Endodermal cell (in vitro differentiated cells): ENCODE measurements around the gene PAX9. TPM values are rescaled to one million over a fixed set of nuclear protein-coding genes. Genes with fewer than 3 reads are reported as not detected.
A peak's percentile ranks its signal among the peaks of the same experiment; 100 is the strongest.

Experiments
- DNase-seq: peaks from one replicate; pipeline ENCODE4 v3.0.0-alpha.2; 2017
- H3K27ac ChIP-seq: 2 replicates; pipeline ENCODE4 v1.5.1; 2013; ENCODE audit warnings: mild to moderate bottlenecking, low read depth, low read length, moderate library complexity
- H3K27me3 ChIP-seq: 2 replicates; pipeline ENCODE4 v1.6.1; 2013; ENCODE audit warnings: mild to moderate bottlenecking, low read length, moderate library complexity; ENCODE audit not compliant: insufficient read depth, control insufficient read depth, poor library complexity, severe bottlenecking
- H3K36me3 ChIP-seq: 2 replicates; pipeline ENCODE4 v1.7.0; 2013; ENCODE audit warnings: mild to moderate bottlenecking, low read length, moderate library complexity; ENCODE audit not compliant: control insufficient read depth, insufficient read depth
- H3K4me1 ChIP-seq: one replicate; pipeline ENCODE4 v1.7.0; 2013; ENCODE audit warnings: low read length; ENCODE audit not compliant: control insufficient read depth, insufficient read depth
- H3K4me3 ChIP-seq: 2 replicates; pipeline ENCODE4 v1.5.1; 2013; ENCODE audit warnings: mild to moderate bottlenecking, low read length, moderate library complexity
- H3K9ac ChIP-seq: 2 replicates; pipeline ENCODE4 v1.6.1; 2013; ENCODE audit warnings: mild to moderate bottlenecking, low read length, moderate library complexity; ENCODE audit not compliant: poor library complexity, severe bottlenecking; ENCODE audit errors: extremely low read depth
- H3K9me3 ChIP-seq: 2 replicates; pipeline ENCODE4 v1.6.1; 2013; ENCODE audit warnings: mild to moderate bottlenecking, low read length, moderate library complexity; ENCODE audit not compliant: control insufficient read depth
- H3K27ac Mint-ChIP-seq: 2 replicates; pipeline ENCODE4 v1.8.0; 2020; ENCODE audit warnings: mixed read lengths
- H3K27me3 Mint-ChIP-seq: 2 replicates; pipeline ENCODE4 v1.8.0; 2021; ENCODE audit warnings: mild to moderate bottlenecking, mixed read lengths; ENCODE audit not compliant: insufficient read depth
- H3K36me3 Mint-ChIP-seq: 2 replicates; pipeline ENCODE4 v1.8.0; 2020; ENCODE audit warnings: low read depth, mixed read lengths
- H3K4me1 Mint-ChIP-seq: 2 replicates; pipeline ENCODE4 v1.8.0; 2020; ENCODE audit warnings: mixed read lengths
- H3K4me3 Mint-ChIP-seq: 2 replicates; pipeline ENCODE4 v1.8.0; 2020; ENCODE audit warnings: mild to moderate bottlenecking, moderate library complexity, mixed read lengths
- H3K9me3 Mint-ChIP-seq: 2 replicates; pipeline ENCODE4 v1.8.0; 2020; ENCODE audit warnings: mild to moderate bottlenecking, mixed read lengths
- WGBS, 2 experiments: methylation state at CpG; one replicate each; pipeline versions ENCODE4 v1.1.5 to v1.1.7; 2013; ENCODE audit warnings: missing lambda C conversion rate in 2 of 2, mixed read lengths in 1 of 2; ENCODE audit not compliant: insufficient coverage in 1 of 2, insufficient read length in 1 of 2; 5-methylcytosine and 5-hydroxymethylcytosine counted together
- total RNA-seq, 2 donors: library from RNA; stranded (reverse); fragmentation: NEBNext Ultra II Directional in 1 of 2; extraction: Animal tissue kit (Norgen Biotek cat#: 25700) in 1 of 2; gene quantifications; 2 replicates in 1 of 2; 3 replicates in 1 of 2; pipeline ENCODE4 v1.2.1, GENCODE V29; 2021
- TF ChIP-seq, protein P1 (sequence below): fragments of 200-600 bp; sonication (generic); conservative IDR thresholded peaks from 2 replicates; pipeline ENCODE4 v1.5.0; 2021; ENCODE audit warnings: antibody characterized with exemption, mild to moderate bottlenecking

The PAX9 gene
- total RNA-seq, 2 donors from 2014 or later = 0.22 to 0.35 TPM

DNA sequence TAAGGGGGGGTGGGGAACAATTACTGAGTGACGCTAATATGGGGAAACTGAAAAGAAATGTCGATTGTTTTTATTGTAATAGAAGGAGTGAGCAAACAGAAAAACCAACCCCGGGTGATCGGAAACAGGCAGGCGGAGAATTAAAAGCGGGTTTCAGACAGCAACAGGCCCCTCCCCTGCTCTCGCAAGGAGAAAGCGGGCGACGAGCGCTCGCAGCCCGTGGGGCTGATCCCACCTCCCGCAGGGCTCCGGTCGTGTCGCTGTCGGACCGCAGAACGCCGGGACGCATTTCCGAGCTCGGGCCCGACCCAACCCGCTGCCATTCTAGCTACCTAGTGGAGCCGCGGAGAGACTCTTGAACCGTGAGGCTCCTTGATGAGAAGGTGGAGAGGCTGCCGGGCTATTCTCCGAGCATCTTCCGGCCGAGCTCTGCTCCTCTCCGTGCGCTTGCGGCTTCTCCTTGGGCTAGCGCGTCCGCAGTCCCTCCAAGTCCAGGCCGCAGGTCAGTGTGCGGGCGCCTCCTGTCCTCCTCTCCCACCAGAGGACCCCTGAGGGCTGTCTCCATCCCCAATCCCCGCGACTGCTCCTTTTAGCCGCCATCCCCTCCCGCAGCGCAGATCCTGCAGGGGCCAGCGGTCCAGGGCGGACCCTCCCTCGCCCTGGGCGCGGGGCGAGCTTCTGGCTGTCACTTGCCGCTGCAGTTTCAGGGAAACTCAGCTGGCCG is 4.1 kb upstream of the PAX9 start:
- H3K36me3 ChIP-seq = no peaks in the 10 kb centered on the region
- TF ChIP-seq, protein P1, sequence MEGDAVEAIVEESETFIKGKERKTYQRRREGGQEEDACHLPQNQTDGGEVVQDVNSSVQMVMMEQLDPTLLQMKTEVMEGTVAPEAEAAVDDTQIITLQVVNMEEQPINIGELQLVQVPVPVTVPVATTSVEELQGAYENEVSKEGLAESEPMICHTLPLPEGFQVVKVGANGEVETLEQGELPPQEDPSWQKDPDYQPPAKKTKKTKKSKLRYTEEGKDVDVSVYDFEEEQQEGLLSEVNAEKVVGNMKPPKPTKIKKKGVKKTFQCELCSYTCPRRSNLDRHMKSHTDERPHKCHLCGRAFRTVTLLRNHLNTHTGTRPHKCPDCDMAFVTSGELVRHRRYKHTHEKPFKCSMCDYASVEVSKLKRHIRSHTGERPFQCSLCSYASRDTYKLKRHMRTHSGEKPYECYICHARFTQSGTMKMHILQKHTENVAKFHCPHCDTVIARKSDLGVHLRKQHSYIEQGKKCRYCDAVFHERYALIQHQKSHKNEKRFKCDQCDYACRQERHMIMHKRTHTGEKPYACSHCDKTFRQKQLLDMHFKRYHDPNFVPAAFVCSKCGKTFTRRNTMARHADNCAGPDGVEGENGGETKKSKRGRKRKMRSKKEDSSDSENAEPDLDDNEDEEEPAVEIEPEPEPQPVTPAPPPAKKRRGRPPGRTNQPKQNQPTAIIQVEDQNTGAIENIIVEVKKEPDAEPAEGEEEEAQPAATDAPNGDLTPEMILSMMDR = no peak
- Mint-ChIP-seq H3K4me1 (peaks cover 23% of the 10 kb centered on the region), H3K4me3 (peak overlapping the region; percentile 41), H3K27ac (no peak overlapping the region), H3K27me3 (peaks cover 100% of the 10 kb centered on the region), H3K9me3 (no peaks in the 10 kb centered on the region), H3K36me3 (no peaks in the 10 kb centered on the region)
- H3K4me3 ChIP-seq = peak overlapping the region; percentile 44
- H3K9ac ChIP-seq = no peak overlapping the region
- no peaks in the 10 kb centered on the region for H3K9me3 ChIP-seq
- DNase-seq = peak; percentile 82
- no peak overlapping the region for H3K27ac ChIP-seq
- peaks cover 14% of the 10 kb centered on the region for H3K4me1 ChIP-seq
- peaks cover 100% of the 10 kb centered on the region for H3K27me3 ChIP-seq
- 1 to 2% methylated on average over 18 to 55 of the region's 55 CpGs for WGBS, 2 experiments

DNA sequence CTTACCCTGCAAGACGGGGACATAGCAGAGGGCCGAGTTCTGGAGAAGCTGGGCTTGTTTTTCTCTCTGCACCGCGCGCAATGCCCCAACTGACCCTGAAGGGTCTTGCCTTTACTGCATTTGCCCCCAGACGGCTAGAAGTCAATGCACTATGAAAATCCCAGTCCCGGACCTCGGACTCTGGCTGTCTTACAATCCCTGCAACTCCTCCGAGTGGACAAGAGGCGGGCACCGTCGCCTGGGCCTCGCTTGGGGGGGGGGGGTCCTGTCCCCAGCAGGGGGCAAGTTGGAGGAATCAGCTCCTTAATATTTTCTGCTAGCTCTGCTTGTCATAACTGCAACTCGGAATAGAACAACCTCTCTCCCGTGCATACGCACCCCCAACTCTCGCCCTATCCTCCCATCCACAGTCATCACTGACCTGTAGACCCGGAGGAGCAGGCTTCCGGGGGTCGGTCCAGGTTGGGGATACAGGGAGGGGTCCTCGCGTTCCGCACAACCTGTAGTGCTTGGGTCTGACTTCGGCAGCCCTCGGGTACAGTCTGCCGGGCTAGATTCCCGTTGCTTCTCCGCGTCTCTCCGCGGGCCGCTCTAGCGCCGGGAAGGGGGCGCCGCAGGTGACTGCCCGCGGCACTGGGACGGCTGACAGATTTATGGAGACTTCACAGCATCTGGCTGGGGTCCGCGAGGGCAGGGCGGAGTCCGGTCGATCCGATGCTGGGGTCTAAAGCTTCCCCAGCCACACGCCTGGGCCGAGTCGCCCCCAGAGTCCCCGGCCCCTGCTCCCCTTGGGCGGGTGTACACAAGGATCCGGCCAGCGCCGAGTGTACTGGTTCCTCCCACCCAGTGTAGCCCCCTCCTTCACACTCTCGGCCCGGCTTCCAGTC is 3.3 kb upstream of the PAX9 start:
- Mint-ChIP-seq H3K4me3 (peak overlapping the region; percentile 6), H3K36me3 (no peaks in the 10 kb centered on the region), H3K4me1 (peaks cover 29% of the 10 kb centered on the region), H3K9me3 (no peaks in the 10 kb centered on the region), H3K27me3 (peaks cover 100% of the 10 kb centered on the region), H3K27ac (no peak overlapping the region)
- no peaks in the 10 kb centered on the region for H3K36me3 ChIP-seq
- peak; percentile 73 for DNase-seq
- H3K9ac ChIP-seq = no peak overlapping the region
- no peaks in the 10 kb centered on the region for H3K9me3 ChIP-seq
- H3K27ac ChIP-seq = no peak overlapping the region
- WGBS, 2 experiments = 2 to 3% methylated on average over 19 to 55 of the region's 55 CpGs
- peaks cover 100% of the 10 kb centered on the region for H3K27me3 ChIP-seq
- TF ChIP-seq, protein P1 = no peak
- peak overlapping the region; percentile 44 for H3K4me3 ChIP-seq
- peaks cover 14% of the 10 kb centered on the region for H3K4me1 ChIP-seq

DNA sequence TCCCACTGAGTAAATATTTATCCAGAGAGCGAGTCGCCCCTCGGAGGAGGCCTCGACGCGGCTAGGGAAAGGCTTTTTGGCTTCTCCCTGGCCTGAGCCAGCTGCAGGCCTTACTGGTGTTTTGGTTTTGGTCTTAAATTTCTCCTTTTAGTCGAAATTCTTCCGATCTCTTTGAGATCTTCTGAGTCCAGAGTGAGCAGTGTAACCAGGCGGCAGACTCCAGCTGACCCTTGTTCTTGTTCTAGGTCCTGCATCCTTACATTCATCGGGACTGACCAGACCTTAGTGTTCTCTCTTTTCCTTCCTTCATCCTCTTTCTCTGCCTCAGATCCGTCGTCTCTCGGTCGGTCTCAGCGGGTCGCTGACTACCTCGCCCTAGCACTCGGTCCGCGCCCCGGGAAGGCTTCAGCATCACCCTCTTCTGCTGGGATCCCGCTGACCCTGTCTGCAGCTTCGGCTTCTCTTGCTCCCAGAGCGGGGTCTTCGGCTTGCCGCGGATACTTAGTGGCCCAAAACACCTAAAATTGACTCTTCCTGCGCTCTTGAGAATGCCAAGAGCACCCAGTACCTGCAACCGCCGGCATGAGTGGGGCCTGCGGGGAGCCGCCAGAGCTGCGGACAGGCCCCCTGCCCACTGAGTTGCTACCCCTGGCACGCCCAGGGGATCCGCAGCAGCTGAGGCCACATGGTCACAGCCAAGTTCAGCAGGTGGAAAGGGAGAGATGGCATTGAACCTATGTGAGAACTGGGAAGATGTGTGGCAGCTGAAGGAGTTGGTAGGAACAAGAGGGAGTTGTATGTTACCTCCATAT is 2.4 kb upstream of the PAX9 start:
- Mint-ChIP-seq H3K27me3 (peaks cover 100% of the 10 kb centered on the region), H3K27ac (no peak overlapping the region), H3K4me3 (peak overlapping the region; percentile 6), H3K9me3 (no peaks in the 10 kb centered on the region), H3K4me1 (peaks cover 38% of the 10 kb centered on the region), H3K36me3 (no peaks in the 10 kb centered on the region)
- H3K9me3 ChIP-seq = no peaks in the 10 kb centered on the region
- no peak overlapping the region for H3K27ac ChIP-seq
- H3K4me1 ChIP-seq = peaks cover 14% of the 10 kb centered on the region
- peaks cover 100% of the 10 kb centered on the region for H3K27me3 ChIP-seq
- no peaks in the 10 kb centered on the region for H3K36me3 ChIP-seq
- H3K9ac ChIP-seq = no peak overlapping the region
- peak; percentile 55 for DNase-seq
- H3K4me3 ChIP-seq = peak overlapping the region; percentile 55
- TF ChIP-seq, protein P1 = no peak
- 3 to 5% methylated on average over 17 to 35 of the region's 35 CpGs for WGBS, 2 experiments
